ENCODE results near the gene NINJ1. TPM values are rescaled to one million over a fixed set of nuclear protein-coding genes. Genes with fewer than 3 reads are reported as not detected.

NINJ1 gene
- total and polyA plus RNA-seq, 2 of the 13 experiments (the other 11 are each of a cell fraction or from before 2014, with no cell fraction given): 81.2 to 92.1 TPM

DNA sequence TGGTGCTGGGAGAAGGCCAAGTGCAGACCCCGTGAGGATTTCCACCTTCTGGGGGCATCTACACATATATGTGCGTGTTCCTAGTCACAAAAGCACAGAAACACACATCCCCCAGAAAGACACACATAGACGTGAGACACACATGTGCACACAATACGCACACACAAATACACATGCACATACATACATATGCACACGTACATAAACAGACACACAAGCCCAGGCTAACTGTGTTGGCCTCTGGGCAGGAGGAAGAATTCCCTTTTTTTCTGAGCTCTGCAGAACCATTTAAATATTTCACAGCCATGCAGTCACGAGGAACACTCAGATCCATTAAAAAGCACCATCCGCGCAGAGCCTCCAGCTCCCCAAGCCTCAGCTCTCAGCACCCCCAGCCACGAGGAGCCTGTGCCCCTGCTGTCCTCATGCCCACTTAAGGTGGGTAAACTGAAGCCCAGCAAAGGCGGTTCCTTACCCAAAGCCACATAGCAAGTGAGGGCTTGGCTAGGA, 5.3 kb downstream of the NINJ1 start:
- TF ChIP-seq, protein P1, sequence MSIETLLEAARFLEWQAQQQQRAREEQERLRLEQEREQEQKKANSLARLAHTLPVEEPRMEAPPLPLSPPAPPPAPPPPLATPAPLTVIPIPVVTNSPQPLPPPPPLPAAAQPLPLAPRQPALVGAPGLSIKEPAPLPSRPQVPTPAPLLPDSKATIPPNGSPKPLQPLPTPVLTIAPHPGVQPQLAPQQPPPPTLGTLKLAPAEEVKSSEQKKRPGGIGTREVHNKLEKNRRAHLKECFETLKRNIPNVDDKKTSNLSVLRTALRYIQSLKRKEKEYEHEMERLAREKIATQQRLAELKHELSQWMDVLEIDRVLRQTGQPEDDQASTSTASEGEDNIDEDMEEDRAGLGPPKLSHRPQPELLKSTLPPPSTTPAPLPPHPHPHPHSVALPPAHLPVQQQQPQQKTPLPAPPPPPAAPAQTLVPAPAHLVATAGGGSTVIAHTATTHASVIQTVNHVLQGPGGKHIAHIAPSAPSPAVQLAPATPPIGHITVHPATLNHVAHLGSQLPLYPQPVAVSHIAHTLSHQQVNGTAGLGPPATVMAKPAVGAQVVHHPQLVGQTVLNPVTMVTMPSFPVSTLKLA (IDR thresholded peaks at IDR 0.05): peak; percentile 70
- no peak for TF ChIP-seq ZNF644 (CRISPR knock-in tag; IDR thresholded peaks at IDR 0.05; ENCODE audit: low read depth)
- H4K20me1 ChIP-seq (ENCODE audit: insufficient read depth, low read length): no peaks in the 10 kb centered on the region
- no peak overlapping the region; the same call in 1 of the 2 replicates for H3K4me2 ChIP-seq (ENCODE audit: low read depth, low read length)
- peak overlapping the region; percentile 92 for H3K27ac ChIP-seq (ENCODE audit: extremely low read length, insufficient read depth, low read length)
- ATAC-seq (no peak), FAIRE-seq (no peak), DNase-seq (ENCODE audit: low spot score) (no peak)
- BruUV-seq (replicated peaks): no TSS peak
- no peak overlapping the region for H3K4me3 ChIP-seq (replicated peaks in 1 of 3; ENCODE audit: insufficient read depth in 1 of 3, low read depth in 2 of 3, low read length in 3 of 3)
- no peaks in the 10 kb centered on the region for H3K9me3 ChIP-seq (ENCODE audit: low read length)
- intact Hi-C loops (cut with micrococcal nuclease; ENCODE audit: unreplicated experiment) (no loop called here), in situ Hi-C loops (cut with HindIII; ENCODE audit: extremely low pct_ligation_motif_present, low pct_unique_long_range_greater_than_20kb) (no loop called here)
- no peaks in the 10 kb centered on the region; a peak in 1 of 5 replicates for H3K27me3 ChIP-seq (ENCODE audit: control insufficient read depth in 1 of 2, insufficient read depth in 2 of 2, low read length in 2 of 2)
- H3K9ac ChIP-seq (ENCODE audit: insufficient read depth, low read depth, low read length): peak overlapping the region; percentile 16; the same call in 1 of the 2 replicates
- H3K36me3 ChIP-seq (replicated peaks in 1 of 2; ENCODE audit: control insufficient read depth in 1 of 2, insufficient read depth in 2 of 2, low read length in 2 of 2): peaks cover 22 to 29% of the 10 kb centered on the region in 2 experiments; a peak in 4 of 5 replicates
- peaks cover 70% of the 10 kb centered on the region for H3K4me1 ChIP-seq (ENCODE audit: insufficient read depth, low read length)
- peaks cover 74% of the 10 kb centered on the region for H3K79me2 ChIP-seq (ENCODE audit: insufficient read depth, low read length)
- POLR2A ChIA-PET: interaction anchor here (1.1 to 7.5 kb wide), 5 partner anchors 11 to 170 kb away, joined by 3 to 195 read pairs (median 3); no protein-coding TSS in a partner anchor
- 94% methylated on average over 8 of the region's 10 CpGs for WGBS (ENCODE audit: low lambda C conversion rate)
- CTCF ChIA-PET (ENCODE audit: low intra/inter-chr PET ratio, low total read pairs): no interaction called here
- no peak overlapping the region for H2AFZ ChIP-seq (ENCODE audit: low read length)

DNA sequence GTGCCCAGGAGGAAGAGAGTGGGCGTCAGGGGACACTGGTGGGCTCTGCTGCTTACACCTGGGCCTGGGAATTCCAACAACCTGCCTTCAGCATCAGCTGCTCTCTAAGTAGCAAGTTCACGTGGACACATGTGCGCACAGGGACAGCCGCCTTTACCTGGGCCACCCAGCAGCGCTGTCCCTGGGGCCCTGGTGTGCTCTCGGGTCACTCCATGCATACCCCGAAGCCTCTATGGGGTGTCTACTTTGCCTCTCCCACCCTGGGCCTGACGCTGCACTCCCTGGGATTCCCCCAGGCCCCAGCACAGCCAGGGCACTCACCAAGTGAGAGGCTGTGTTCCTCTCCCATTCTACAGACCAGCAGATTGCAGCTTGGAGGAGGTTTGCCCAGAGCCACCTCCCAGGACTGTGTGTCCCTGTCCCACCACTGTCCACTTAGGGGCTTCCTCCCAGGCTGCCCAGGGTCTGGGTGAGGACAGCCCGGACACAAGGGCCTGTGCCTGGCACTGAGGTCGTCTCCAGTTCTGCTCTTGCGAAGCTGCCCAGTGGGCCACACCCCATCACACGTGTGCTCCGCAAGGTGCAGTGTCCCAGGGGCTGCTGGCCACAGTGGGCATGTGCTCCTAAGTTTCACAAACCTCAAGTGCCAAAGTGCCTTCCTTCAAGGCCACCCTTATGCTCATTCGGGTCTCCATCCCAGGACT, 5.9 kb downstream of the NINJ1 start:
- ChIA-PET CTCF (ENCODE audit: low intra/inter-chr PET ratio, low total read pairs) (no interaction called here), POLR2A (interaction anchor here (1.3 to 7.5 kb wide), 5 partner anchors 10 to 171 kb away, joined by 3 to 195 read pairs (median 10); partner anchors contain the start of gene CARD19)
- Histone ChIP-seq H3K4me3 (replicated peaks in 1 of 3; ENCODE audit: insufficient read depth in 1 of 3, low read depth in 2 of 3, low read length in 3 of 3) (0 out of 6 replicates have a peak overlapping the region, but pooled peaks of 1 of the 3 experiments have one; percentile 56), H3K36me3 (replicated peaks in 1 of 2; ENCODE audit: control insufficient read depth in 1 of 2, insufficient read depth in 2 of 2, low read length in 2 of 2) (peaks cover 26 to 33% of the 10 kb centered on the region in 2 experiments; a peak in 4 of 5 replicates), H3K4me1 (ENCODE audit: insufficient read depth, low read length) (peaks cover 70% of the 10 kb centered on the region), H3K27ac (ENCODE audit: extremely low read length, insufficient read depth, low read length) (peak overlapping the region; percentile 92), H3K27me3 (ENCODE audit: control insufficient read depth in 1 of 2, insufficient read depth in 2 of 2, low read length in 2 of 2) (no peaks in the 10 kb centered on the region; a peak in 1 of 5 replicates), H3K9me3 (ENCODE audit: low read length) (no peaks in the 10 kb centered on the region), H3K9ac (ENCODE audit: insufficient read depth, low read depth, low read length) (peak overlapping the region; percentile 70; the same call in 1 of the 2 replicates), H2AFZ (ENCODE audit: low read length) (no peak overlapping the region), H4K20me1 (ENCODE audit: insufficient read depth, low read length) (no peaks in the 10 kb centered on the region), H3K79me2 (ENCODE audit: insufficient read depth, low read length) (peaks cover 70% of the 10 kb centered on the region), H3K4me2 (ENCODE audit: low read depth, low read length) (peak overlapping the region; percentile 60)
- TF ChIP-seq AGO2 (optimal IDR thresholded peaks at IDR 0.05; ENCODE audit: low read depth, low read length) (peak; percentile 49), POLR2A (IDR thresholded peaks at IDR 0.05; ENCODE audit: insufficient read depth in 1 of 2, low read depth in 2 of 2, low read length in 2 of 2) (0 out of 4 replicates have a peak, but pooled peaks of 1 of the 2 experiments have one; percentile 7), ATF7-NPFF (CRISPR knock-in tag; IDR thresholded peaks at IDR 0.05; ENCODE audit: low read depth) (no peak)
- no peak for DNase-seq (ENCODE audit: low spot score)
- 90% methylated on average over 7 of the region's 14 CpGs for WGBS (ENCODE audit: low lambda C conversion rate)
- no peak for ATAC-seq
- BruUV-seq (replicated peaks): no TSS peak
- in situ Hi-C loops (cut with HindIII; ENCODE audit: extremely low pct_ligation_motif_present, low pct_unique_long_range_greater_than_20kb): no loop called here
- intact Hi-C loops (cut with micrococcal nuclease; ENCODE audit: unreplicated experiment): no loop called here
- no peak for FAIRE-seq
